ENCODE data around the gene GALNT2. TPM values are rescaled to one million over a fixed set of nuclear protein-coding genes. Genes with fewer than 3 reads are reported as not detected.

GALNT2 gene
- total and polyA plus RNA-seq, 2 donors from 2014 or later = 20.2 to 59.2 TPM

DNA sequence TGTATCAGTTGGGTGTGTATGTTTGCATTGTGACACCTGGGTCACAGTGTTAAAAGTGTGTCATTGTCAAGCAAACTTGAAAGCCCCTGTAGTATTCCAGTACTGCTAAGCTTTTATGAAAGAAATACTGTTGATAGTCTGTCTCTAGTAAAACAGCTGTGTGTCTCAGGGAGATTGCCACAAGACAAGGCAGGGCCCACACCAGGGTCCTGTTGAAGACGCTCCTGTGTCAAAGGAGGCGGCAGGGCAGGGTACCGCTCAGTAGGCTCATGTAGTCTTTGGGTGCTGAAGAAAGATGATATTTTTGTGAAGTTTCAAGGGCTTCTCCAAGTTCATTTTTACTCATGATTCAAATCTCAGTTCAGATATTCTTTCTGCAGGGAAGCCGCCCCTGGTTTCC lies 132.5 kb downstream of the GALNT2 start:
- H3K9me3 ChIP-seq (ENCODE audit: control insufficient read depth in 2 of 3, insufficient read depth in 1 of 3, low read length in 3 of 3) = no peaks in the 10 kb centered on the region
- H3K36me3 ChIP-seq (ENCODE audit: control insufficient read depth in 2 of 3, insufficient read depth in 3 of 3, low read length in 3 of 3) = no peaks in the 10 kb centered on the region
- no peaks in the 10 kb centered on the region for H3K27me3 ChIP-seq (ENCODE audit: control insufficient read depth, insufficient read depth, low read length)
- H3K27ac ChIP-seq (ENCODE audit: low read depth in 2 of 2, low read length in 2 of 2) = no peak overlapping the region
- no peak overlapping the region for H3K9ac ChIP-seq (ENCODE audit: low read length in 3 of 3)
- FAIRE-seq (no peak), DNase-seq (no peak)
- TF ChIP-seq, protein P1, sequence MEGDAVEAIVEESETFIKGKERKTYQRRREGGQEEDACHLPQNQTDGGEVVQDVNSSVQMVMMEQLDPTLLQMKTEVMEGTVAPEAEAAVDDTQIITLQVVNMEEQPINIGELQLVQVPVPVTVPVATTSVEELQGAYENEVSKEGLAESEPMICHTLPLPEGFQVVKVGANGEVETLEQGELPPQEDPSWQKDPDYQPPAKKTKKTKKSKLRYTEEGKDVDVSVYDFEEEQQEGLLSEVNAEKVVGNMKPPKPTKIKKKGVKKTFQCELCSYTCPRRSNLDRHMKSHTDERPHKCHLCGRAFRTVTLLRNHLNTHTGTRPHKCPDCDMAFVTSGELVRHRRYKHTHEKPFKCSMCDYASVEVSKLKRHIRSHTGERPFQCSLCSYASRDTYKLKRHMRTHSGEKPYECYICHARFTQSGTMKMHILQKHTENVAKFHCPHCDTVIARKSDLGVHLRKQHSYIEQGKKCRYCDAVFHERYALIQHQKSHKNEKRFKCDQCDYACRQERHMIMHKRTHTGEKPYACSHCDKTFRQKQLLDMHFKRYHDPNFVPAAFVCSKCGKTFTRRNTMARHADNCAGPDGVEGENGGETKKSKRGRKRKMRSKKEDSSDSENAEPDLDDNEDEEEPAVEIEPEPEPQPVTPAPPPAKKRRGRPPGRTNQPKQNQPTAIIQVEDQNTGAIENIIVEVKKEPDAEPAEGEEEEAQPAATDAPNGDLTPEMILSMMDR (IDR thresholded peaks at IDR 0.05; ENCODE audit: borderline replicate concordance, extremely low read depth, insufficient read depth) = no peak
- intact Hi-C loops (cut with DNase I) = no loop called here
- H3K4me1 ChIP-seq (ENCODE audit: control insufficient read depth in 2 of 3, insufficient read depth in 2 of 3, low read depth in 1 of 3, low read length in 3 of 3) = no peaks in the 10 kb centered on the region
- no peak overlapping the region for H3K4me3 ChIP-seq (ENCODE audit: low read length in 3 of 3)

DNA sequence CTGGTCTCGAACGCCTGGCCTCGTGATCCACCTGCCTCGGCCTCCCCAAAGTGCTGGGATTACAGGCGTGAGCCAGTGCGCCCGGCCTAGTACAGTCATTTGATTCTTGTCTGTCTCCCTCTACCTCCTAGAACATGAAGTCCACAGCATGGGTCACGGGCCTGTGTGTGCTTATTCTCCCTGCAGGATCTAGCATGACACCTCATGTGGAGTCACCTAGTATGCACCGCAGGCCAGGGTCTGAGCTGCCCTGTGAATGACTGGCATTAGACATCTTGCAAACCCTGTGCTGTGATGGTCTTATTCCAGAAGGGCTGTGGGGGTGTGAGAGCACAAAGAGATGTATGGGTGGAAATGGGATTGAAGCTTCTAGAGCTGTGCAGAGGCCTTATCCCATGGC lies 133.2 kb downstream of the GALNT2 start:
- Histone ChIP-seq H3K36me3 (ENCODE audit: control insufficient read depth in 2 of 3, insufficient read depth in 3 of 3, low read length in 3 of 3) (no peaks in the 10 kb centered on the region), H3K27me3 (ENCODE audit: control insufficient read depth, insufficient read depth, low read length) (no peaks in the 10 kb centered on the region), H3K4me1 (ENCODE audit: control insufficient read depth in 2 of 3, insufficient read depth in 2 of 3, low read depth in 1 of 3, low read length in 3 of 3) (no peaks in the 10 kb centered on the region), H3K4me3 (ENCODE audit: low read length in 3 of 3) (no peak overlapping the region), H3K27ac (ENCODE audit: low read depth in 2 of 2, low read length in 2 of 2) (no peak overlapping the region), H3K9me3 (ENCODE audit: control insufficient read depth in 2 of 3, insufficient read depth in 1 of 3, low read length in 3 of 3) (no peaks in the 10 kb centered on the region), H3K9ac (ENCODE audit: low read length in 3 of 3) (no peak overlapping the region)
- no peak for FAIRE-seq
- TF ChIP-seq, protein P1 (IDR thresholded peaks at IDR 0.05; ENCODE audit: borderline replicate concordance, extremely low read depth, insufficient read depth) = no peak
- no peak for DNase-seq
- intact Hi-C loops (cut with DNase I) = no loop called here

DNA sequence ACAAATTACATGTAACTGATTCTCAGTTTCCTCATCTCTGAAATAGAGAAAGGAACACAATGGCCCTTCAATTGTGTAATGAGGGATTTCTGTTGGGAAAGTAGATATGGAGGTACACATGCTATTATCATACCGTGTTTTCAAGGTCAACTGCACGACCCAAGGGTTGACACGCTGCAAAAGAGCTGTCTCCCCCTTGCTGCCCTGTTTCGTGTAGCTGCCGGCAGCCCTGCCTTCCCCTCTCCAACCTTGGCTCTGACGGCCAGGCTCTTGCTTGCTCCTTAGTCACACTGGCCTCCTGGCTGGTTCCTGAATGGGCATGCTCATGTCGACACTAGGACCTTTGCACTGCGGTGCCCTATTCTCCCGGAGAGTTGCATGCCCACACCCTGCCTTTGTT lies 134.4 kb downstream of the GALNT2 start:
- no peak overlapping the region for H3K27ac ChIP-seq (ENCODE audit: low read depth in 2 of 2, low read length in 2 of 2)
- H3K4me1 ChIP-seq (ENCODE audit: control insufficient read depth in 2 of 3, insufficient read depth in 2 of 3, low read depth in 1 of 3, low read length in 3 of 3) = no peaks in the 10 kb centered on the region
- TF ChIP-seq, protein P1 (IDR thresholded peaks at IDR 0.05; ENCODE audit: borderline replicate concordance, extremely low read depth, insufficient read depth) = no peak
- no peaks in the 10 kb centered on the region for H3K27me3 ChIP-seq (ENCODE audit: control insufficient read depth, insufficient read depth, low read length)
- H3K9ac ChIP-seq (ENCODE audit: low read length in 3 of 3) = no peak overlapping the region
- DNase-seq = no peak
- FAIRE-seq = no peak
- H3K36me3 ChIP-seq (ENCODE audit: control insufficient read depth in 2 of 3, insufficient read depth in 3 of 3, low read length in 3 of 3) = no peaks in the 10 kb centered on the region
- no peak overlapping the region for H3K4me3 ChIP-seq (ENCODE audit: low read length in 3 of 3)
- intact Hi-C loops (cut with DNase I) = no loop called here
- no peaks in the 10 kb centered on the region for H3K9me3 ChIP-seq (ENCODE audit: control insufficient read depth in 2 of 3, insufficient read depth in 1 of 3, low read length in 3 of 3)

DNA sequence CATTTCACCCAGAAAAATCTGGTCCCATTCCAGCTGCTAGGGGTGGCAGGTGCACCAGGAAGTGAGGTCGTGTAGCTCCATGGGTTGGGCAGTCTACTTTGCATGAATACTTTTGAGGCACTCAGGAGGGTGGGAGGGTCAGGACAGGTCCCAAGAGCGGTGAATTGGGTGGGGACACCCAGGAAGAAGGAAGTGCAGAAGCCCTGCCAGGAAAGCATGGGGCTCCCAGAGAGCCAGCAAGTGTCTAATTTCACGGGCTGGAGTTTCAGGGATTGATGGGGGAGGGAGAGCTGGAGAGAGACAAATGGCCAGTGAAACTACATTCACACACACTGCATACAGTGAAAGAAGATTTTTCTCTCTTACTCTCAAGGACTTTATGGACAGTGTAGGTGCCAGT lies 137.8 kb downstream of the GALNT2 start:
- intact Hi-C loops (cut with DNase I) = no loop called here
- no peaks in the 10 kb centered on the region for H3K4me1 ChIP-seq (ENCODE audit: control insufficient read depth in 2 of 3, insufficient read depth in 2 of 3, low read depth in 1 of 3, low read length in 3 of 3)
- H3K27me3 ChIP-seq (ENCODE audit: control insufficient read depth, insufficient read depth, low read length) = no peaks in the 10 kb centered on the region
- no peaks in the 10 kb centered on the region for H3K36me3 ChIP-seq (ENCODE audit: control insufficient read depth in 2 of 3, insufficient read depth in 3 of 3, low read length in 3 of 3)
- no peak overlapping the region for H3K27ac ChIP-seq (ENCODE audit: low read depth in 2 of 2, low read length in 2 of 2)
- DNase-seq (peak in 4 of 5 donors; percentile 36 to 88 (median 55)), FAIRE-seq (no peak)
- H3K9ac ChIP-seq (ENCODE audit: low read length in 3 of 3) = no peak overlapping the region
- TF ChIP-seq, protein P1 (IDR thresholded peaks at IDR 0.05; ENCODE audit: borderline replicate concordance, extremely low read depth, insufficient read depth) = no peak
- H3K4me3 ChIP-seq (ENCODE audit: low read length in 3 of 3) = no peak overlapping the region
- no peaks in the 10 kb centered on the region for H3K9me3 ChIP-seq (ENCODE audit: control insufficient read depth in 2 of 3, insufficient read depth in 1 of 3, low read length in 3 of 3)

Data from kidney (tissue), 14 donors.